GM12878 (cell line): Measurements from ENCODE around the gene TNIP2. TPM values are rescaled to one million over a fixed set of nuclear protein-coding genes. Genes with fewer than 3 reads are reported as not detected.

Experiments used
- BCL11A ChIP-seq: IDR thresholded peaks from 2 replicates; pipeline ENCODE4 v1.6.1; 2011; ENCODE audit warnings: low read depth, low read length
- CBX3 ChIP-seq: fragments of 200-600 bp; sonication (generic); IDR thresholded peaks from 2 replicates; pipeline ENCODE4 v1.6.1; 2016; ENCODE audit warnings: low read depth, borderline replicate concordance
- CHD2 ChIP-seq: IDR thresholded peaks from 2 replicates; pipeline ENCODE4 v1.6.1; 2011; ENCODE audit warnings: low read depth, low read length, improper control_type of control experiment, borderline replicate concordance
- CREB1 ChIP-seq: IDR thresholded peaks from 2 replicates; pipeline ENCODE4 v1.6.1; 2012; ENCODE audit warnings: low read depth, mild to moderate bottlenecking, inconsistent platforms
- HDAC6 ChIP-seq: fragments of 200-600 bp; sonication (generic); IDR thresholded peaks from one replicate; pipeline ENCODE4 v1.8.0; 2017; ENCODE audit warnings: antibody characterized with exemption; ENCODE audit not compliant: unreplicated experiment
- MXI1 ChIP-seq: fragments of 150-350 bp; IDR thresholded peaks from 2 replicates; pipeline ENCODE4 v1.6.1; 2011; ENCODE audit warnings: low read depth, mild to moderate bottlenecking, inconsistent platforms, low read length, improper control_type of control experiment
- NR2C2 ChIP-seq: IDR thresholded peaks from 2 replicates; pipeline ENCODE4 v1.6.1; 2011; ENCODE audit warnings: borderline replicate concordance, low read depth; ENCODE audit not compliant: control insufficient read depth, insufficient read length
- PAX5 ChIP-seq: IDR thresholded peaks from 2 replicates; pipeline ENCODE4 v1.6.1; 2011; ENCODE audit warnings: low read depth, low read length, borderline replicate concordance
- RELB ChIP-seq: fragments of 450-650 bp; IDR thresholded peaks from 2 replicates; pipeline ENCODE4 v1.6.1; 2017; ENCODE audit warnings: low read depth, mild to moderate bottlenecking, moderate library complexity
- RFX5 ChIP-seq: IDR thresholded peaks from 2 replicates; pipeline ENCODE4 v1.6.1; 2011; ENCODE audit warnings: low read depth, low read length, improper control_type of control experiment
- SIX5 ChIP-seq: IDR thresholded peaks from 2 replicates; pipeline ENCODE4 v1.6.1; 2011; ENCODE audit warnings: mild to moderate bottlenecking, low read depth, low read length, moderate library complexity; ENCODE audit not compliant: severe bottlenecking
- SMARCA5 ChIP-seq: fragments of 450-650 bp; IDR thresholded peaks from 2 replicates; pipeline ENCODE4 v1.6.1; 2017; ENCODE audit warnings: mild to moderate bottlenecking
- SREBF2 ChIP-seq: IDR thresholded peaks from 2 replicates; pipeline ENCODE4 v1.6.1; 2012; ENCODE audit warnings: mild to moderate bottlenecking, low read length
- SRF ChIP-seq, 2 experiments: IDR thresholded peaks; 2 replicates each; pipeline ENCODE4 v1.6.1; 2011; ENCODE audit warnings: low read depth in 2 of 2, low read length in 2 of 2, mild to moderate bottlenecking in 1 of 2, moderate library complexity in 1 of 2
- STAT1 ChIP-seq: fragments of 450-650 bp; conservative IDR thresholded peaks from 2 replicates; pipeline ENCODE4 v1.6.1; 2014; ENCODE audit warnings: antibody characterized with exemption, mild to moderate bottlenecking
- TBL1XR1 ChIP-seq: IDR thresholded peaks from 2 replicates; pipeline ENCODE4 v1.6.1; 2012; ENCODE audit warnings: low read depth, low read length, improper control_type of control experiment
- WRNIP1 ChIP-seq: IDR thresholded peaks from 2 replicates; pipeline ENCODE4 v1.6.1; 2011; ENCODE audit warnings: low read depth, low read length, improper control_type of control experiment, borderline replicate concordance
- ZNF207 ChIP-seq: fragments of 450-650 bp; IDR thresholded peaks from 2 replicates; pipeline ENCODE4 v1.6.1; 2014; ENCODE audit warnings: antibody characterized with exemption, mild to moderate bottlenecking, borderline replicate concordance
- ZNF384 ChIP-seq: IDR thresholded peaks from 2 replicates; pipeline ENCODE4 v1.6.1; 2012; ENCODE audit warnings: low read depth, mild to moderate bottlenecking, low read length, improper control_type of control experiment, borderline replicate concordance
- ZNF622 ChIP-seq: fragments of 450-650 bp; IDR thresholded peaks from 2 replicates; pipeline ENCODE4 v1.6.1; 2017; ENCODE audit warnings: mild to moderate bottlenecking, inconsistent platforms
- polyA plus RNA-seq, 11 experiments: library from polyadenylated mRNA; depleted of rRNA in 4 of 11; unstranded in 6 of 11; stranded (reverse) in 5 of 11; fragments of >200 nt; fragmentation: Nextera tagmentation in 4 of 11; fragmentation: Illumina TruSeq in 1 of 11; extraction: Ambion mirVana in 4 of 11; extraction: Trizol in 1 of 11; gene quantifications; 1 replicate in 1 of 11; 2 replicates in 10 of 11; pipeline versions ENCODE4 v1.2.1 to v1.2.3, GENCODE V29; 2011 to 2016; ENCODE audit warnings: inconsistent platforms in 2 of 11, missing spikeins in 2 of 11, low read depth in 1 of 11
- total RNA-seq, 4 experiments: library from RNA; depleted of rRNA in 3 of 4; stranded (reverse); fragments of >200 nt in 3 of 4; fragmentation: Illumina TruSeq in 1 of 4; extraction: Trizol in 1 of 4; gene quantifications; 2 replicates each; pipeline versions ENCODE4 v1.2.1 to v1.2.3, GENCODE V29; 2013 to 2021
- TF ChIP-seq, protein P1 (sequence below): fragments of 450-650 bp; IDR thresholded peaks from 2 replicates; pipeline ENCODE4 v1.6.1; 2017; ENCODE audit warnings: mild to moderate bottlenecking, low read depth, inconsistent platforms; ENCODE audit not compliant: poor library complexity, severe bottlenecking
- TF ChIP-seq, protein P2 (sequence below): fragments of 450-650 bp; IDR thresholded peaks from 2 replicates; pipeline ENCODE4 v1.6.1; 2016; ENCODE audit warnings: mild to moderate bottlenecking
- TF ChIP-seq, protein P3 (sequence below): fragments of 450-650 bp; IDR thresholded peaks from 2 replicates; pipeline ENCODE4 v1.6.1; 2017; ENCODE audit warnings: borderline replicate concordance

The TNIP2 gene
- total and polyA plus RNA-seq, 10 of the 15 experiments (the other 5 are each of a cell fraction or from before 2014, with no cell fraction given), result 1.4 to 64.9 (median 45.5) TPM

DNA sequence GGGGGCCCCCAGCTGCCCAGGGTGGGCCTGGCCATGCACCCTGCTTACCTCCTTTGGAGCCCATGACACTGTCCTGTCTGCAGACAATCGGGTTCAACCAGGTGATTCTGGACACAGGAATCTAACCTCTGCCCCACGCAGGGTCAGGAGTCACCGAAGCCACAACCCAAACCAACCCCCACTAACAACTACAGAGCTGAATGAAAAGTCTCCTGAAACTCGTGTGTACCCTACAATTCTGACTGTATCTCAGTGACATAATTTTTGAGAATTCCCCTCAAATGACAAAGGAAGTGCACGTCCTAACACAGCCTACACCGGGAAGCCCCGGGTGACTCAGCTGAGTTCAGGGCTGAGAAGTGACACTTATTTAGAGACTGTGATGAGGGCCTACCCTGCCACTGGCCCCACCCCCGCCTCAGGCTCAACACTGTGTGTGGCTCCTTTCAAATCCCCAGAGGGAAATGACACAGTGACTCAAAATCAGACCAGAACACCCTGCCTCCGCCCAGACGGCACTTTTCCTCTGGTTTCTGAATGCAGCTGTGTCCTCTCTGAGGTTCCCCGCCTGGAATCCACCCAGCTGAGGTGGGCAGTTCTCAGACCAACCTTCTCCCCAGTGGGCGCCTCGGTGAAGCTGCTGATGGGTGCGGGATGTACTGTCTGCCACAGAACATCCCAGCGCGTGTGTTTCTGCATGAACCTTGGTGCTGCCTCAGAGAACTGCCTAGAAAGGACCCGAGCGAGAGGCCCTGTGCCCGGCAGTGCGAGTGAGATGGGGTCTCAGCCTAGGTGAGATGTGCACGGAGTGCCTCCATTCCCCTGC lies 9.9 kb downstream of the TNIP2 start (continued):
- TF ChIP-seq SREBF2 (peak; percentile 46; the same call in 1 of the 2 replicates), CBX3 (no peak), MXI1 (peak; percentile 53), CHD2 (peak; percentile 91), SIX5 (no peak), ZNF207 (peak; percentile 88; the same call in 1 of the 2 replicates), RFX5 (peak; percentile 38; the same call in 1 of the 2 replicates), SMARCA5 (peak; percentile 85), PAX5 (peak; percentile 90), SRF (IDR thresholded peaks at IDR 0.05; ENCODE audit: low read depth in 2 of 2, low read length in 2 of 2) (peak in 1 of 2 experiments; percentile 63; a peak in 2 of 4 replicates), STAT1 (no peak; the same call in 1 of the 2 replicates), WRNIP1 (0 out of 2 replicates have a peak, but pooled peaks have one; percentile 83), CREB1 (peak; percentile 93), HDAC6 (no peak), RELB (peak; percentile 99), ZNF622 (no peak), NR2C2 (no peak), BCL11A (peak; percentile 91), ZNF384 (no peak), TBL1XR1 (peak; percentile 99)
- TF ChIP-seq, protein P1, sequence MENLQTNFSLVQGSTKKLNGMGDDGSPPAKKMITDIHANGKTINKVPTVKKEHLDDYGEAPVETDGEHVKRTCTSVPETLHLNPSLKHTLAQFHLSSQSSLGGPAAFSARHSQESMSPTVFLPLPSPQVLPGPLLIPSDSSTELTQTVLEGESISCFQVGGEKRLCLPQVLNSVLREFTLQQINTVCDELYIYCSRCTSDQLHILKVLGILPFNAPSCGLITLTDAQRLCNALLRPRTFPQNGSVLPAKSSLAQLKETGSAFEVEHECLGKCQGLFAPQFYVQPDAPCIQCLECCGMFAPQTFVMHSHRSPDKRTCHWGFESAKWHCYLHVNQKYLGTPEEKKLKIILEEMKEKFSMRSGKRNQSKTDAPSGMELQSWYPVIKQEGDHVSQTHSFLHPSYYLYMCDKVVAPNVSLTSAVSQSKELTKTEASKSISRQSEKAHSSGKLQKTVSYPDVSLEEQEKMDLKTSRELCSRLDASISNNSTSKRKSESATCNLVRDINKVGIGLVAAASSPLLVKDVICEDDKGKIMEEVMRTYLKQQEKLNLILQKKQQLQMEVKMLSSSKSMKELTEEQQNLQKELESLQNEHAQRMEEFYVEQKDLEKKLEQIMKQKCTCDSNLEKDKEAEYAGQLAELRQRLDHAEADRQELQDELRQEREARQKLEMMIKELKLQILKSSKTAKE, result peak; percentile 99
- TF ChIP-seq, protein P2, sequence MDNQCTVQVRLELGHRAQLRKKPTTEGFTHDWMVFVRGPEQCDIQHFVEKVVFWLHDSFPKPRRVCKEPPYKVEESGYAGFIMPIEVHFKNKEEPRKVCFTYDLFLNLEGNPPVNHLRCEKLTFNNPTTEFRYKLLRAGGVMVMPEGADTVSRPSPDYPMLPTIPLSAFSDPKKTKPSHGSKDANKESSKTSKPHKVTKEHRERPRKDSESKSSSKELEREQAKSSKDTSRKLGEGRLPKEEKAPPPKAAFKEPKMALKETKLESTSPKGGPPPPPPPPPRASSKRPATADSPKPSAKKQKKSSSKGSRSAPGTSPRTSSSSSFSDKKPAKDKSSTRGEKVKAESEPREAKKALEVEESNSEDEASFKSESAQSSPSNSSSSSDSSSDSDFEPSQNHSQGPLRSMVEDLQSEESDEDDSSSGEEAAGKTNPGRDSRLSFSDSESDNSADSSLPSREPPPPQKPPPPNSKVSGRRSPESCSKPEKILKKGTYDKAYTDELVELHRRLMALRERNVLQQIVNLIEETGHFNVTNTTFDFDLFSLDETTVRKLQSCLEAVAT, result peak; percentile 89
- TF ChIP-seq, protein P3, sequence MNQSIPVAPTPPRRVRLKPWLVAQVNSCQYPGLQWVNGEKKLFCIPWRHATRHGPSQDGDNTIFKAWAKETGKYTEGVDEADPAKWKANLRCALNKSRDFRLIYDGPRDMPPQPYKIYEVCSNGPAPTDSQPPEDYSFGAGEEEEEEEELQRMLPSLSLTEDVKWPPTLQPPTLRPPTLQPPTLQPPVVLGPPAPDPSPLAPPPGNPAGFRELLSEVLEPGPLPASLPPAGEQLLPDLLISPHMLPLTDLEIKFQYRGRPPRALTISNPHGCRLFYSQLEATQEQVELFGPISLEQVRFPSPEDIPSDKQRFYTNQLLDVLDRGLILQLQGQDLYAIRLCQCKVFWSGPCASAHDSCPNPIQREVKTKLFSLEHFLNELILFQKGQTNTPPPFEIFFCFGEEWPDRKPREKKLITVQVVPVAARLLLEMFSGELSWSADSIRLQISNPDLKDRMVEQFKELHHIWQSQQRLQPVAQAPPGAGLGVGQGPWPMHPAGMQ, result no peak
